RWPE2 (cell line): Measurements from ENCODE around the gene DDX47.
A peak's percentile ranks its signal among the peaks of the same experiment; 100 is the strongest.

ENCODE experiments used
- ATAC-seq: fragments of 200-7000 bp; cut with Tn5 transposase; 3 replicates; pipeline ENCODE4 v1.9.1; 2021; ENCODE audit warnings: low read depth
- DNase-seq: peaks from one replicate; pipeline ENCODE4 v3.0.0-alpha.2; 2020; ENCODE audit warnings: low spot score
- H3K27ac ChIP-seq: fragments of 450-650 bp; 2 replicates; pipeline ENCODE4 v1.5.1; 2017; ENCODE audit warnings: mild to moderate bottlenecking; ENCODE audit not compliant: poor library complexity, severe bottlenecking
- H3K27me3 ChIP-seq: fragments of 250-450 bp; sonication (Bioruptor Pico); 2 replicates; pipeline ENCODE4 v1.5.1; 2021; ENCODE audit warnings: mild to moderate bottlenecking, moderate library complexity; ENCODE audit not compliant: insufficient read depth, poor library complexity, severe bottlenecking
- H3K36me3 ChIP-seq: fragments of 250-450 bp; sonication (Bioruptor Pico); 2 replicates; pipeline ENCODE4 v1.5.1; 2020; ENCODE audit warnings: low read depth, mild to moderate bottlenecking, moderate library complexity
- H3K4me1 ChIP-seq: fragments of 250-450 bp; sonication (Bioruptor Pico); 2 replicates; pipeline ENCODE4 v1.5.1; 2021; ENCODE audit warnings: mild to moderate bottlenecking, moderate library complexity; ENCODE audit not compliant: insufficient read depth, poor library complexity, severe bottlenecking
- H3K4me3 ChIP-seq: fragments of 250-450 bp; sonication (Bioruptor Pico); 2 replicates; pipeline ENCODE4 v1.5.1; 2021; ENCODE audit warnings: mild to moderate bottlenecking, moderate library complexity; ENCODE audit not compliant: severe bottlenecking
- H3K9me3 ChIP-seq: fragments of 250-450 bp; sonication (Bioruptor Pico); 2 replicates; pipeline ENCODE4 v1.5.1; 2021; ENCODE audit warnings: mild to moderate bottlenecking, moderate library complexity; ENCODE audit not compliant: severe bottlenecking
- CTCF ChIP-seq: fragments of 450-650 bp; IDR thresholded peaks from one replicate; pipeline ENCODE4 v1.5.1; 2017; ENCODE audit warnings: mild to moderate bottlenecking, moderate library complexity; ENCODE audit not compliant: poor library complexity, severe bottlenecking

The DDX47 gene

GRCh38 chr12:12823811-12824210 lies 10.7 kb downstream of the DDX47 start:
- DNase-seq, result no peak
- peaks cover 76% of the 10 kb centered on the region for H3K36me3 ChIP-seq
- H3K4me3 ChIP-seq, result no peak overlapping the region
- no peaks in the 10 kb centered on the region for H3K9me3 ChIP-seq
- H3K4me1 ChIP-seq, result peaks cover 38% of the 10 kb centered on the region
- peak overlapping the region; percentile 88 for H3K27ac ChIP-seq
- no peak; the same call in 2 of the 3 replicates for ATAC-seq
- no peaks in the 10 kb centered on the region for H3K27me3 ChIP-seq
- TF ChIP-seq CTCF, result no peak

GRCh38 chr12:12835378-12836146 lies 22.4 kb downstream of the DDX47 start:
- ATAC-seq, result peak; percentile 85
- peak; percentile 44 for DNase-seq
- peak overlapping the region; percentile 97 for H3K27ac ChIP-seq
- H3K9me3 ChIP-seq, result no peaks in the 10 kb centered on the region
- no peak for TF ChIP-seq CTCF
- H3K4me3 ChIP-seq, result no peak overlapping the region
- H3K27me3 ChIP-seq, result no peaks in the 10 kb centered on the region
- peaks cover 5% of the 10 kb centered on the region; the same call in 1 of the 2 replicates for H3K36me3 ChIP-seq
- peaks cover 54% of the 10 kb centered on the region for H3K4me1 ChIP-seq

- DNase-seq, result no peak
- Histone ChIP-seq H3K27ac (peak overlapping the region; percentile 97), H3K9me3 (no peaks in the 10 kb centered on the region), H3K27me3 (no peaks in the 10 kb centered on the region), H3K4me3 (no peak overlapping the region), H3K4me1 (peaks cover 56% of the 10 kb centered on the region), H3K36me3 (peaks cover 5% of the 10 kb centered on the region; the same call in 1 of the 2 replicates)
- no peak for TF ChIP-seq CTCF
- no peak for ATAC-seq
These were observed 23.4 kb downstream of the DDX47 start for GRCh38 chr12:12836571-12836970.

GRCh38 chr12:12837025-12837812 lies 24.1 kb downstream of the DDX47 start:
- peak; percentile 37; the same call in 2 of the 3 replicates for ATAC-seq
- Histone ChIP-seq H3K9me3 (no peaks in the 10 kb centered on the region), H3K36me3 (peaks cover 5% of the 10 kb centered on the region; the same call in 1 of the 2 replicates), H3K27ac (peak overlapping the region; percentile 97), H3K4me3 (no peak overlapping the region), H3K27me3 (no peaks in the 10 kb centered on the region), H3K4me1 (peaks cover 56% of the 10 kb centered on the region)
- DNase-seq, result peak; percentile 35
- TF ChIP-seq CTCF, result peak; percentile 59
